HL-60 (cell line): ENCODE measurements around the gene PRSS50.

Experiments used
- POLR2AphosphoS5 ChIP-seq: IDR thresholded peaks from 2 replicates; pipeline ENCODE4 v1.6.1; 2012; ENCODE audit warnings: low read depth
- TF ChIP-seq, protein P1 (sequence below): IDR thresholded peaks from one replicate; pipeline ENCODE4 v1.5.1; 2011; ENCODE audit warnings: low read length, control low read depth, inconsistent platforms; ENCODE audit not compliant: insufficient read depth

DNA sequence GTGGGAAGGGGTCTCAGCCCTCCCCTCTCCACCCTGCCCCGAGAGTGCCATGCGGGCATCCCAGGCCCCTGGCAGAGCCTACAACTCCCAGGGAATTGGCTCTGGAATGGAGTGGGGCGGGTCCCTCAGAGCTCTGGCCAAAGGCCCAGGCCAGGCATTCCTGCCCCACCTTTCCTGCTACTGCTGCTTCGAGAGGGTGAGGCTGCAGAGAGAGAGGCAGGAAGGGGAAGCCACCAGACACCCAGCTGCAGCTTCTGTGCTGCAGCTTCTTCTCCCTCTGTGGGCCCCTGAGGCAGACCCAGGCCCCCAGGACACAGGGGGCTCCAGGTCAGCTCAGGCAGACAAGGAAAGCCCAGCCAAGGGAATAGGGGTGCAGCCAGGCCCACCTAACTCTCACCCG is 26.9 kb downstream of the PRSS50 start:
- TF ChIP-seq, protein P1, sequence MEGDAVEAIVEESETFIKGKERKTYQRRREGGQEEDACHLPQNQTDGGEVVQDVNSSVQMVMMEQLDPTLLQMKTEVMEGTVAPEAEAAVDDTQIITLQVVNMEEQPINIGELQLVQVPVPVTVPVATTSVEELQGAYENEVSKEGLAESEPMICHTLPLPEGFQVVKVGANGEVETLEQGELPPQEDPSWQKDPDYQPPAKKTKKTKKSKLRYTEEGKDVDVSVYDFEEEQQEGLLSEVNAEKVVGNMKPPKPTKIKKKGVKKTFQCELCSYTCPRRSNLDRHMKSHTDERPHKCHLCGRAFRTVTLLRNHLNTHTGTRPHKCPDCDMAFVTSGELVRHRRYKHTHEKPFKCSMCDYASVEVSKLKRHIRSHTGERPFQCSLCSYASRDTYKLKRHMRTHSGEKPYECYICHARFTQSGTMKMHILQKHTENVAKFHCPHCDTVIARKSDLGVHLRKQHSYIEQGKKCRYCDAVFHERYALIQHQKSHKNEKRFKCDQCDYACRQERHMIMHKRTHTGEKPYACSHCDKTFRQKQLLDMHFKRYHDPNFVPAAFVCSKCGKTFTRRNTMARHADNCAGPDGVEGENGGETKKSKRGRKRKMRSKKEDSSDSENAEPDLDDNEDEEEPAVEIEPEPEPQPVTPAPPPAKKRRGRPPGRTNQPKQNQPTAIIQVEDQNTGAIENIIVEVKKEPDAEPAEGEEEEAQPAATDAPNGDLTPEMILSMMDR: no peak
- no peak for TF ChIP-seq POLR2AphosphoS5
